Heart right ventricle (tissue), 16 donors: ENCODE data around the gene SMAD1. TPM values are rescaled to one million over a fixed set of nuclear protein-coding genes. Genes with fewer than 3 reads are reported as not detected.

ENCODE experiments used
- ATAC-seq, 8 donors: fragments of 200-7000 bp; cut with Tn5 transposase; one replicate each; pipeline ENCODE4 v1.9.1; 2020; ENCODE audit warnings: mild to moderate bottlenecking in 8 of 8, moderate library complexity in 8 of 8, moderate number of reproducible peaks in 1 of 8
- DNase-seq, 2 donors: peaks; one replicate each; pipeline ENCODE4 v3.0.0-alpha.2; 2020
- H3K27ac ChIP-seq, 10 donors: fragments of 200-600 bp; sonication (generic) in 2 of 10; one replicate each; pipeline versions ENCODE4 v1.5.0 to v1.8.0; 2020 to 2022; ENCODE audit warnings: mild to moderate bottlenecking in 3 of 10
- H3K27me3 ChIP-seq, 7 donors: fragments of 200-600 bp; one replicate each; pipeline ENCODE4 v1.8.0; 2021 to 2022; ENCODE audit warnings: mild to moderate bottlenecking in 2 of 7
- H3K36me3 ChIP-seq, 9 donors: fragments of 200-600 bp; sonication (generic) in 1 of 9; one replicate each; pipeline versions ENCODE4 v1.5.0 to v1.8.0; 2020 to 2022; ENCODE audit warnings: mild to moderate bottlenecking in 2 of 9
- H3K4me1 ChIP-seq, 9 donors: fragments of 200-600 bp; sonication (generic) in 1 of 9; one replicate each; pipeline versions ENCODE4 v1.5.0 to v1.8.0; 2020 to 2022; ENCODE audit warnings: mild to moderate bottlenecking in 4 of 9
- H3K4me3 ChIP-seq, 10 donors: fragments of 200-600 bp; sonication (generic) in 2 of 10; one replicate each; pipeline versions ENCODE4 v1.5.0 to v1.8.0; 2020 to 2022; ENCODE audit warnings: mild to moderate bottlenecking in 7 of 10, moderate library complexity in 2 of 10
- H3K9me3 ChIP-seq, 11 donors: fragments of 200-600 bp in 10 of 11; sonication (generic) in 2 of 11; one replicate each; pipeline versions ENCODE4 v1.5.0 to v1.8.0; 2013 to 2022; ENCODE audit warnings: mild to moderate bottlenecking in 2 of 11, control low read depth in 1 of 11, moderate library complexity in 1 of 11
- WGBS, 2 donors: extraction: QIAGEN DNeasy Blood & Tissue Kit; methylation state at CpG; one replicate each; pipeline ENCODE4 v1.1.7; 2013; ENCODE audit warnings: inconsistent platforms in 1 of 2; 5-methylcytosine and 5-hydroxymethylcytosine counted together
- intact Hi-C, 10 donors: fragments of 100-400 bp; cut with DNase I; formaldehyde crosslinking; loops; one replicate each; pipeline versions ENCODE4 v1.11.1 to v1.14.2; 2022
- polyA plus RNA-seq, 2 donors: library from polyadenylated mRNA; stranded (reverse); fragments of 200-250 nt; gene quantifications; one replicate each; pipeline ENCODE4 v1.2.3, GENCODE V29; 2013
- total RNA-seq, 10 donors: library from RNA; stranded (reverse); fragmentation: NEBNext Ultra II Directional in 3 of 10; extraction: Animal tissue kit (Norgen Biotek cat#: 25700) in 3 of 10; gene quantifications; one replicate each; pipeline versions ENCODE4 v1.2.1 to v1.2.4, GENCODE V29; 2021 to 2023
- TF ChIP-seq, protein P1 (sequence below), 9 donors: fragments of 200-600 bp; sonication (generic) in 2 of 9; IDR thresholded peaks; one replicate each; pipeline versions ENCODE4 v1.5.0 to v1.8.0; 2021 to 2022; ENCODE audit warnings: antibody characterized with exemption in 9 of 9, mild to moderate bottlenecking in 5 of 9, moderate library complexity in 1 of 9
- donor health status: Arrhythmogenic right ventricular cardiomyopathy.
- donor health status: ischemic (EF 13 %, LVEDD 7.1; RV severe dilation, severe dysfunction).
- donor health status: healthy with polysubstance abuse.
- donor health status: DM: no; HTN: yes; CAD: no.
- donor health status: DM: no; HTN: no; CAD: no.
- donor health status: ischemic (EF 25% LVEDD 6.9; RV normal size, moderate dysfunction).
- donor health status: ischemic (EF 25% LVEDD 5.7; RV mildly dilated, moderate dysfunction).
- donor health status: healthy.
- donor health status: DM: yes; HTN: yes; CAD: no.
- donor health status: Ischemic cardiomyopathy.
- donor health status: ischemic (EF 35%, LVEDD 5.7; RV mildly dilated, moderate dysfunction).
- donor health status: nonischemic (EF 11% LVEDD 7.7; RV severe dilation, severe dysfunction).
- donor health status: DM: yes; HTN: yes; CAD: no.
- donor health status: PGD.
- donor health status: ischemic (EF 29% LVEDD 5.4; RV normal size, mild dysfunction).
- donor health status: nonischemic (EF 23%, LVEDD 6.1; RV moderate dilation, normal function).

SMAD1 gene
- total and polyA plus RNA-seq, 12 donors = 2.6 to 19.4 (median 14.8) TPM

- DNase-seq (no peak), ATAC-seq (no peak)
- Histone ChIP-seq H3K27ac (no peak overlapping the region), H3K4me1 (peaks cover 0 to 48% (median 21%) of the 10 kb centered on the region in 9 donors), H3K27me3 (no peaks in the 10 kb centered on the region), H3K4me3 (no peak overlapping the region), H3K36me3 (peaks cover 0 to 11% (median 0%) of the 10 kb centered on the region in 9 donors), H3K9me3 (peaks cover 0 to 29% (median 19%) of the 10 kb centered on the region in 11 donors)
- intact Hi-C loops = no loop called here
- 72 to 79% methylated on average over 2 of the region's 2 CpGs for WGBS, 2 donors
- TF ChIP-seq, protein P1, sequence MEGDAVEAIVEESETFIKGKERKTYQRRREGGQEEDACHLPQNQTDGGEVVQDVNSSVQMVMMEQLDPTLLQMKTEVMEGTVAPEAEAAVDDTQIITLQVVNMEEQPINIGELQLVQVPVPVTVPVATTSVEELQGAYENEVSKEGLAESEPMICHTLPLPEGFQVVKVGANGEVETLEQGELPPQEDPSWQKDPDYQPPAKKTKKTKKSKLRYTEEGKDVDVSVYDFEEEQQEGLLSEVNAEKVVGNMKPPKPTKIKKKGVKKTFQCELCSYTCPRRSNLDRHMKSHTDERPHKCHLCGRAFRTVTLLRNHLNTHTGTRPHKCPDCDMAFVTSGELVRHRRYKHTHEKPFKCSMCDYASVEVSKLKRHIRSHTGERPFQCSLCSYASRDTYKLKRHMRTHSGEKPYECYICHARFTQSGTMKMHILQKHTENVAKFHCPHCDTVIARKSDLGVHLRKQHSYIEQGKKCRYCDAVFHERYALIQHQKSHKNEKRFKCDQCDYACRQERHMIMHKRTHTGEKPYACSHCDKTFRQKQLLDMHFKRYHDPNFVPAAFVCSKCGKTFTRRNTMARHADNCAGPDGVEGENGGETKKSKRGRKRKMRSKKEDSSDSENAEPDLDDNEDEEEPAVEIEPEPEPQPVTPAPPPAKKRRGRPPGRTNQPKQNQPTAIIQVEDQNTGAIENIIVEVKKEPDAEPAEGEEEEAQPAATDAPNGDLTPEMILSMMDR (IDR thresholded peaks at IDR 0.05) = no peak
Observed at GRCh38 chr4:145511913-145512522, 30.4 kb downstream of the SMAD1 start.

DNA sequence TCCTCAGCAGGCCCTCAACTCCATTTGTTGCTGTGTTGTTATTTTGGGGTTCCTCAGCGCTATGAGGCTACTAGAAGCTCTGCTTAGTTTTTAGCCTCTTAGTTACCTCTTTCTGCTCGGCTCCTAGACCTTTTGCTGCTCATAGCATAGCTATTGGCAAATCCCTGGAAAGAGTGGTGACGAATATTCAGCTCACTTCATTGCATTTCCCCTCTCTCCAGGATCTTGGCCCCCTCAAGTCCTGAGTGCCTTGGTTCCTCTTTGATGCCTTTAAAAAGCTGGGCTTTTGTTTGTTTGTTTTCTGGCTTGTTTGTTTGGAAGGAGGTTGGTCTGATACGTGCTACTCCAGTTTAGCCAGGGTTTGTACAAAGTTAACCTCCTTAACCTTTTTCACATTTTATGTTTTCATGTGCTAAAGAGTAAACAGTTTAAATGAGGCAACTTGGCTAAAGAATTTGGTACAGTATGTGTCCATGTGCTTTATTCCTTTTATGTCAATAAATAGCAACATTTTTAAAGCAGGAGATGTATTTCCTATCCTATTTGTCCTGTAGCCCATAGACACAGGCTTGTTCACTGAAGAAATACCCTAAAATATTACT lies 31.5 kb downstream of the SMAD1 start:
- TF ChIP-seq, protein P1 (IDR thresholded peaks at IDR 0.05) = no peak
- no peak overlapping the region for H3K27ac ChIP-seq
- intact Hi-C loops = no loop called here
- ATAC-seq (no peak), DNase-seq (no peak)
- no peak overlapping the region for H3K4me3 ChIP-seq
- H3K4me1 ChIP-seq = peaks cover 0 to 42% (median 14%) of the 10 kb centered on the region in 9 donors
- peaks cover 0 to 29% (median 19%) of the 10 kb centered on the region in 11 donors for H3K9me3 ChIP-seq
- peaks cover 0 to 11% (median 0%) of the 10 kb centered on the region in 9 donors for H3K36me3 ChIP-seq
- WGBS, 2 donors = 86 to 94% methylated on average over 4 of the region's 4 CpGs
- no peaks in the 10 kb centered on the region for H3K27me3 ChIP-seq

- intact Hi-C loops = no loop called here
- H3K9me3 ChIP-seq = no peaks in the 10 kb centered on the region
- no peak overlapping the region for H3K4me3 ChIP-seq
- no peak overlapping the region for H3K27ac ChIP-seq
- no peaks in the 10 kb centered on the region for H3K27me3 ChIP-seq
- no peak for ATAC-seq
- 90 to 96% methylated on average over 1 of the region's 1 CpG for WGBS, 2 donors
- DNase-seq = no peak
- TF ChIP-seq, protein P1 (IDR thresholded peaks at IDR 0.05) = no peak
- H3K4me1 ChIP-seq = peaks cover 0 to 50% (median 35%) of the 10 kb centered on the region in 9 donors
- H3K36me3 ChIP-seq = peaks cover 0 to 7% (median 0%) of the 10 kb centered on the region in 9 donors
Observed at GRCh38 chr4:145520172-145520571, 38.5 kb downstream of the SMAD1 start.

DNA sequence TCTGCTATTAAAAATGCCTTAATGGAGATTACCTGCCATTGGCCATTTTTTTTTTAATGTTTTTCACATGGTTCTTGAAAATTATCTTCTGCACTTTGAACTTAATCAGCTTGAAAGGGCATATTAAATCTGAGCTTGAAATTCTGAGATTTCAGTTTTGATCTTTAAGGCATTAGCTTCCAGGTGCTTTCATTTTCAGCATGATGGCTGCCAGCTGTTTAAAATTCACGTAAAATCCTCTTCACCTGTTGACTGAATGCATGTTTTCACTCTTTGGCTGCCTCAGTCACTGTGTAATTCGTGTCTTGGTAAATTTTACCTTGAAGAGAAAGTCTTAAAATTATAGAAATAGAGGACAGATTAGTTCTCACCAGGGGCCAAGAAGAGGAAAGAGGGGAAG lies 39.6 kb downstream of the SMAD1 start:
- 89 to 94% methylated on average over 2 of the region's 2 CpGs for WGBS, 2 donors
- Histone ChIP-seq H3K9me3 (no peaks in the 10 kb centered on the region), H3K4me3 (no peak overlapping the region), H3K36me3 (peaks cover 0 to 4% (median 0%) of the 10 kb centered on the region in 9 donors), H3K27ac (no peak overlapping the region), H3K27me3 (no peaks in the 10 kb centered on the region), H3K4me1 (peaks cover 0 to 54% (median 45%) of the 10 kb centered on the region in 9 donors)
- no peak for DNase-seq
- no peak for ATAC-seq
- TF ChIP-seq, protein P1 (IDR thresholded peaks at IDR 0.05) = no peak
- intact Hi-C loops = no loop called here
